Neuronal stem cell (in vitro differentiated cells): Measurements from ENCODE around the gene PTOV1.

Experiments used
- DNase-seq: peaks from one replicate; pipeline ENCODE4 v3.0.0-alpha.2; 2013; ENCODE audit warnings: low spot score
- H2AFZ ChIP-seq: one replicate; pipeline ENCODE4 v1.6.1; 2013; ENCODE audit warnings: mild to moderate bottlenecking, low read length, inconsistent platforms
- H2AK5ac ChIP-seq: 2 replicates; pipeline ENCODE4 v1.6.1; 2013; ENCODE audit warnings: low read depth, mild to moderate bottlenecking, inconsistent platforms, low read length, moderate library complexity, mixed read lengths
- H2BK120ac ChIP-seq: 2 replicates; pipeline ENCODE4 v1.6.1; 2013; ENCODE audit warnings: low read depth, mild to moderate bottlenecking, inconsistent platforms, low read length, moderate library complexity, mixed read lengths
- H2BK12ac ChIP-seq: one replicate; pipeline ENCODE4 v1.6.1; 2013; ENCODE audit warnings: low read length, inconsistent platforms
- H2BK15ac ChIP-seq: 2 replicates; pipeline ENCODE4 v1.6.1; 2013; ENCODE audit warnings: mild to moderate bottlenecking, low read length, inconsistent platforms, mixed read lengths
- H2BK5ac ChIP-seq: one replicate; pipeline ENCODE4 v1.6.1; 2013; ENCODE audit warnings: inconsistent platforms, mild to moderate bottlenecking, low read length, moderate library complexity
- H3K14ac ChIP-seq: one replicate; pipeline ENCODE4 v1.6.1; 2013; ENCODE audit warnings: low read length, inconsistent platforms
- H3K18ac ChIP-seq: 2 replicates; pipeline ENCODE4 v1.6.1; 2013; ENCODE audit warnings: low read length, inconsistent platforms
- H3K23ac ChIP-seq: 2 replicates; pipeline ENCODE4 v1.6.1; 2013; ENCODE audit warnings: low read depth, mild to moderate bottlenecking, mixed read lengths, low read length, inconsistent platforms; ENCODE audit not compliant: poor library complexity
- H3K27ac ChIP-seq: replicated peaks from 3 replicates; pipeline ENCODE4 v1.5.1; 2013; ENCODE audit warnings: low read length, inconsistent platforms
- H3K27me3 ChIP-seq, 3 experiments: 2 replicates each; pipeline ENCODE4 v1.6.1; 2013; ENCODE audit warnings: low read length in 3 of 3, mild to moderate bottlenecking in 2 of 3, inconsistent platforms in 1 of 3, low read depth in 1 of 3, mixed read lengths in 1 of 3, moderate library complexity in 1 of 3; ENCODE audit not compliant: control insufficient read depth in 3 of 3, insufficient read depth in 3 of 3
- H3K36me3 ChIP-seq, 2 donors: replicated peaks in 1 of 2; 2 replicates each; pipeline ENCODE4 v1.6.1; 2013; ENCODE audit warnings: low read length in 2 of 2; ENCODE audit not compliant: control insufficient read depth in 2 of 2, insufficient read depth in 2 of 2
- H3K4ac ChIP-seq: 2 replicates; pipeline ENCODE4 v1.6.1; 2013; ENCODE audit warnings: inconsistent platforms, mild to moderate bottlenecking, low read length, moderate library complexity
- H3K4me1 ChIP-seq, 2 donors: 1 replicate in 1 of 2; 2 replicates in 1 of 2; pipeline ENCODE4 v1.6.1; 2013; ENCODE audit warnings: low read length in 2 of 2, low read depth in 1 of 2; ENCODE audit not compliant: control insufficient read depth in 2 of 2, insufficient read depth in 1 of 2
- H3K4me2 ChIP-seq: one replicate; pipeline ENCODE4 v1.6.1; 2013; ENCODE audit warnings: mild to moderate bottlenecking, low read length, inconsistent platforms; ENCODE audit not compliant: insufficient read depth, poor library complexity, severe bottlenecking
- H3K4me3 ChIP-seq, 2 donors: 2 replicates each; pipeline ENCODE4 v1.5.1; 2013; ENCODE audit warnings: low read length in 2 of 2, mild to moderate bottlenecking in 2 of 2, inconsistent platforms in 1 of 2, moderate library complexity in 1 of 2
- H3K79me1 ChIP-seq: one replicate; pipeline ENCODE4 v1.6.1; 2013; ENCODE audit warnings: low read depth, mild to moderate bottlenecking, inconsistent platforms, low read length, moderate library complexity
- H3K9ac ChIP-seq: one replicate; pipeline ENCODE4 v1.6.1; 2013; ENCODE audit warnings: mild to moderate bottlenecking, low read depth, low read length, inconsistent platforms; ENCODE audit not compliant: poor library complexity
- H3K9me3 ChIP-seq, 2 donors: replicated peaks in 1 of 2; 2 replicates each; pipeline versions ENCODE3 to v1.6.1; 2013; ENCODE audit warnings: low read length in 2 of 2, mild to moderate bottlenecking in 2 of 2, inconsistent platforms in 1 of 2, low read depth in 1 of 2, mixed read lengths in 1 of 2, moderate library complexity in 1 of 2; ENCODE audit not compliant: control insufficient read depth in 2 of 2, insufficient read depth in 1 of 2
- H4K8ac ChIP-seq: one replicate; pipeline ENCODE4 v1.6.1; 2013; ENCODE audit warnings: low read depth, mild to moderate bottlenecking, inconsistent platforms, low read length, moderate library complexity
- H4K91ac ChIP-seq: one replicate; pipeline ENCODE4 v1.6.1; 2013; ENCODE audit warnings: low read length, low read depth, mild to moderate bottlenecking, inconsistent platforms; ENCODE audit not compliant: poor library complexity
- whole genome bisulfite sequencing, 2 donors: extraction: QIAGEN DNeasy Blood & Tissue Kit; methylation state at CpG; one replicate each; pipeline ENCODE4 v1.1.7; 2013; ENCODE audit warnings: missing lambda C conversion rate in 2 of 2, mixed read lengths in 1 of 2; ENCODE audit not compliant: insufficient read length in 2 of 2, insufficient replicate concordance in 1 of 2; ENCODE audit errors: extremely low coverage in 2 of 2; 5-methylcytosine and 5-hydroxymethylcytosine counted together

Gene PTOV1

GRCh38 chr19:49807058-49807903, 43.7 kb upstream of the PTOV1 start:
- Histone ChIP-seq H3K9ac (no peak overlapping the region), H4K8ac (no peak overlapping the region), H3K79me1 (peaks cover 5% of the 10 kb centered on the region), H3K4me3 (no peak overlapping the region), H3K4me2 (no peak overlapping the region), H3K23ac (no peak overlapping the region), H3K4ac (no peak overlapping the region), H2AK5ac (peak overlapping the region; percentile 71), H2AFZ (no peak overlapping the region), H3K18ac (no peak overlapping the region), H3K27me3 (no peaks in the 10 kb centered on the region), H2BK15ac (no peak overlapping the region), H2BK120ac (no peak overlapping the region), H4K91ac (no peak overlapping the region), H2BK12ac (no peak overlapping the region), H2BK5ac (no peak overlapping the region), H3K36me3 (peaks cover 23 to 60% of the 10 kb centered on the region in 2 donors), H3K9me3 (no peaks in the 10 kb centered on the region), H3K4me1 (peaks cover under 1 to 18% of the 10 kb centered on the region in 2 donors), H3K14ac (no peak overlapping the region), H3K27ac (no peak overlapping the region)
- no peak for DNase-seq
- WGBS, 2 donors, result no CpG with 5 or more reads among the region's 18 CpGs

GRCh38 chr19:49807904-49808675, 42.9 kb upstream of the PTOV1 start:
- Histone ChIP-seq H3K27ac (no peak overlapping the region), H3K18ac (peak overlapping the region; percentile 86), H2AFZ (no peak overlapping the region), H3K4me3 (peak overlapping the region in 1 of 2 donors; percentile 34), H3K36me3 (peaks cover 19 to 53% of the 10 kb centered on the region in 2 donors), H3K4ac (no peak overlapping the region), H2AK5ac (no peak overlapping the region), H3K23ac (peak overlapping the region; percentile 27), H2BK5ac (no peak overlapping the region), H3K4me2 (no peak overlapping the region), H2BK120ac (no peak overlapping the region), H3K9ac (peak overlapping the region; percentile 82), H3K27me3 (no peaks in the 10 kb centered on the region), H3K14ac (peak overlapping the region; percentile 75), H2BK12ac (no peak overlapping the region), H4K8ac (no peak overlapping the region), H3K9me3 (peaks cover 0 to 2% of the 10 kb centered on the region in 2 donors), H4K91ac (no peak overlapping the region), H3K79me1 (peaks cover 3% of the 10 kb centered on the region), H2BK15ac (no peak overlapping the region), H3K4me1 (peaks cover 4 to 19% of the 10 kb centered on the region in 2 donors)
- DNase-seq, result no peak
- WGBS, 2 donors, result no CpG with 5 or more reads among the region's 20 CpGs

DNA sequence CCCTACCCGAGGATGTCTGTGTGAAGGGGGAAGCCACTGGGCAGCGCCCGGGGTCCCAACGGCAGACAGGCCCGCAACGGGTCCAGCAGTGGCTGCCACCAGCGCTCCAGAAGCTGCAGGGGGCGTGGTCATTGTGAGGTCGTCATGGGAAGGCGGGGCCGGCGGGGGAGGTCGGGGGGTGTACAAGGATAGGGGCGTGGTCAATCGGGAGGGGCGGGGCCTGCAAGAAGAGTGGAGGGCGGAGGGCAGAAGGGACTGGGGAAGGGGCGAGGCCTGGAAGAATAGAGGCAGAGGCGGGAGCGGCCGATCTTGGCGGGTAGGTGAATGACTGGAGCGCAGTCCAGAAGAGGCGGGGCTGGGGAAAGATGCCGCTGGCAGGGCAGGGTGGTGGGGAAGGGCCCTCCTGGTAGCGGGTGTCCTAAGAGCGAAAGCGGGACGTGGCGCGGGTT, 42.2 kb upstream of the PTOV1 start:
- Histone ChIP-seq H3K9me3 (peaks cover 0 to 2% of the 10 kb centered on the region in 2 donors), H2AK5ac (no peak overlapping the region), H3K79me1 (peaks cover 3% of the 10 kb centered on the region), H3K18ac (peak overlapping the region; percentile 92), H3K4ac (peak overlapping the region; percentile 18), H2BK15ac (peak overlapping the region; percentile 95), H3K27ac (peak overlapping the region; percentile 61), H3K4me3 (peak overlapping the region in 1 of 2 donors; percentile 81), H4K91ac (no peak overlapping the region), H3K4me1 (peaks cover 5 to 19% of the 10 kb centered on the region in 2 donors), H2BK120ac (peak overlapping the region; percentile 89), H2BK5ac (no peak overlapping the region), H3K23ac (peak overlapping the region; percentile 76), H3K4me2 (peak overlapping the region; percentile 71), H2AFZ (no peak overlapping the region), H3K14ac (peak overlapping the region; percentile 84), H3K36me3 (peaks cover 13 to 46% of the 10 kb centered on the region in 2 donors), H2BK12ac (no peak overlapping the region), H4K8ac (peak overlapping the region; percentile 98), H3K27me3 (no peaks in the 10 kb centered on the region), H3K9ac (peak overlapping the region; percentile 87)
- WGBS, 2 donors, result no CpG with 5 or more reads among the region's 31 CpGs
- DNase-seq, result peak; percentile 94
